Right hindlimb (tissue), 1 donor: ENCODE measurements around the gene MYO3A.
"Not testable (repeated sequence)": the region's sequence is repeated elsewhere in the genome, so short reads cannot be mapped to it uniquely, and the experiment has no call there.

Experiments used
- DNase-seq: peaks from one replicate; pipeline ENCODE4 v3.0.0-alpha.2; 2018

The MYO3A gene

DNA sequence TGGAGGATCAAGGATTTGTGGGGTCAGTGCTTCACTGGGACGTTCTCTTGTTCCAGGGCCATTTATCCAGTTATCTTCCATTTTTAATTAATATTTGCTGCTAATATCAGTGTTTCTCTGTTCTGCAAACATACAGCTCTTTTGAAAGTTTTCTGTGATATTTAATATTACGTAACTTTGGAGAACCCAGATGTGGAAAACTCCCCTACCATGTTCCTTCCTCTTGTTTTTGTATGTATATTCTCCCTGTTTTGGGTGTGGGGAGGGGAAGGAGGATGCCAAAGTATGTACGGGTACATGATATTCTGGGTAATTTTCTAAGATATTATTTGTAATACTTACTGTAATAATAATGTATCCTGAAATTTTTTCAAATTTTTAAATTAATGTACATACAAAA is 55.9 kb downstream of the MYO3A start:
- no peak for DNase-seq

DNA sequence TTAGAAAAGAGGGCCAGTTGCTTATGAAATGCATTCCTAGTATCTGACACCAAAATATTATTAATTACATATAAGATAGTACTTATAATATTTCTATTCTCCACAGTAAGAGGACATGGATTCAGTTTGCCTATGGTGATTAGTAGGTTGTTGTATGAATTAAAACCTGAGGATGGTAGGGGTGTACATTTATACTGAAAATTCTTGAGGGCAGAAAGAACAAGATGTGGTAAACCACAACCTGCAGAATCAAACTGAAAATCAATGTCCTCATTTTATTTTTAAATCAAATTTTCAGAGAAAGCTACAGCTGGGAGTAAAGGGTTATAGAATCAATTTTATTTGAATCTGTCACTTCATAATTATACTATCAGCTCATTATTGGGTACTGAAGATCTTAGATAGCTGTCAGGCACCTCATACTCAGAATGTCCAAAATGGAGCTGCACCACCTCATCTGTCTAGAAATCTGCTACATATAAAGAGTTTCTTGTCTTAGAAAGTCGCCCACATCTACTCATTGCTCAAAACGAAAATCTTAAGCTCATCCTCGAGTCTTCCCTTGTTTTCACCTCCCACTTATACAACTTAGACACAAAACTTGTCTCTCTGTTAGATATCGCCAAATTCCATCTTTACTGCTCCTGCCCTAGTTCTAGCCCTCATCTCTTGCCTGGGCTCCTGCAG is 65.4 kb downstream of the MYO3A start:
- DNase-seq, result no peak

DNA sequence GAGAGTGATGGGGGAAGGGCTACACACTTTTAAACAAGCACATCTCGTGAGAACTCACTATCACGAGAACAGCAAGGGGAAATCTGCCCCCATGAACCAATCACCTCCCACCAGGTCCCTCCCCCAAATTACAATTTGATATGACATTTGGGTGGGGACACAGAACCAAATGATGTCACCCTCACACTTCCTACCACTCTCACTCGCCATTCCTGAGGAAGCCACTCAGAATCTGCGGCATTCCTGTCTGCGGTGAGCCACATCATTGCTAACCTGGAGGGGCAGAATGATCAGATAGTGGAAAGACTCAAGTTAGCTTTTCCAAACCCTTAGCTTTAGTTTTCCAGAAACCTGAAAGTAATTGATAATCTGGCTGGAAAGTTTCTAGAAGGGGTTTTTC is 66.9 kb downstream of the MYO3A start:
- no peak for DNase-seq

DNA sequence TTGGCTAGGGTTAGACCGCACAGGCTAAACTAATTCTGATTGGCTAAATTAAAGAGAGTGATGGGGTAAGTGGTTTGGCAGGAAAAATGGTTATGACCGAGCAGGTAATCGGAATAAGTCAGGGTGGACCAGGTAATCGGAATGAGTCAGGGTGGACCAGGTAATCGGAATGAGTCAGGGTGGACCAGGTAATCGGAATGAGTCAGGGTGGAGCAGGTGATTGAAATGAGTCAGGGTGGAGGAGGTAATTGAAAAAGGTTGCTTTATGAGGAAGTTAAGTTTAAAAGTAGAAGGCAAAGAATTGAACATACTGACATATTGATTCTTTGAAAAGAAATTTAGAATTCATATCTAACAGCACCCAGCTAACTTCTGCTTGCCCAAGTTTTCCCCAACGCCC is 68.4 kb downstream of the MYO3A start:
- not testable (repeated sequence) for DNase-seq

DNA sequence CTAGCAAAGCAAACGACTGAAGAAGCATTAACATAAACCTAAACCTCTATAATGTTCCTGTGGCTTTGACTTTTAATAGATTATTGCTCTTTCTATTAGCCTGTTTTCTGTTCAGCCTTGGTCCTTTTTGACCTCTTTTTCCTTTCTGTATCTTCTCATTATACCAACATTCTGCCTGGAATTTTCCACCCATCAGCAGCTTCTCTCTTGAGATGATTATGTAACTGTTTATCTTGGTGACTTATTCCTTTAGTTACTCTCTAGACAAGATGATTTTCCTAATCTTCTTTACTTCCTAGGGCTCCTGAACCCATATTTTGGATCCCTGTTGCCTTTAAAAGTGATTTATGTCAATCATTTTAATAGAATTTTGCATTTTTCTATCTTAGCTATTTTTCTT is 81.1 kb downstream of the MYO3A start:
- DNase-seq, result no peak

DNA sequence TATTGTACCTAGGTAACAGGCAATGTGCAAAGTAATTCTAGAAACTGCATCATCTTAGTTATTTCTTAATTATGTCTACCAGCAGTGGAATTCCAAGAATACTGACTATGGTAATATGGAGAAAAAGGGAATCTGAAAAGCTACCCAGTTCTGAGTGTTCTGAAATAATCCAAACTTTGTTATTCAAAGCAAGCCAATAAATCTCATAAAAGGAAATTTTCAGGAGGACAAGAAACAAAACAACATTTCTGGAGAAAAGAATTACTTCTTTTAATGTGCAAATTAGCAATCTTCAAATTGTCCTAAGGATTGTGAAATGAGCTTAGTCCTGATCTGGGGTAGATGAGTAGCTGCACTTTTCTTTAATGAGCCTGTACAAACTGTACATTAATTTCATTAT is 88.8 kb downstream of the MYO3A start:
- no peak for DNase-seq

DNA sequence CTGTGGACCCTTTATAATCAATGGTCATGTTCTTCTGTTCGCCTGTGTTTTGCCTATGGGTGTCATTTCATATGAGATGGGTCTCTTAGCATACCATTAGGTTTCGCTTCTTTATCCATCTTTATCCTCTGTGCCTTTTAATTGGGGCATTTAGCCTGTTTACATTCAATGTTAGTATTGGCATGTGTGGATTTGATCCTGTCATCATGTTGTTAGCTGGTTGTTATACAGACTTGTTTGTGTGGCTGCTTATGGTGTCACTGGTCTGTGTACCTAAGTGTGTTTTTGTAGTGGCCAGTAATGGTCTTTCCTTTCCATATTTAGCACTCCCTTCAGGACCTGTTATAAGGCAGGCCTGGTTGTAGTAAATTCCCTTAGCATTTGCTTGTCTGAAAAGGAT is 90.3 kb downstream of the MYO3A start:
- DNase-seq, result no peak

DNA sequence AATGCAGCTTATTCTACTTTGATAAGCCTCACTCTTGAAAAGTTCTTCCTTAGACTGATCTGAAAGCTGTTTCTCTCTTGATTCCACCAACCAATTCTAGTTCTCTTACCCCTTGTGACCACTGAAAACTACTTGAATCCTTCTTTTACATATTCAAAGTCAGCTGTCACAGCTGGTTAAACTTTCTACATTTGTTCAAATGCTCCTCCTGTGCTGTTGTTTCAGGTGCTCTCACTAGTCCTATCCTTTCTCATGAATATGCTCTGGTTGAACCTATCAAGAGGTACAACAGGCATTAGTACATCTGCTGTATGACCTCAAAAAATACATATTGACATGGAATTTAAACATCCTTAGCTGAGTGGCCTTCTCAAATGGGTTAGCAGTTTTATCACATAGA is 91.5 kb downstream of the MYO3A start:
- DNase-seq, result no peak

DNA sequence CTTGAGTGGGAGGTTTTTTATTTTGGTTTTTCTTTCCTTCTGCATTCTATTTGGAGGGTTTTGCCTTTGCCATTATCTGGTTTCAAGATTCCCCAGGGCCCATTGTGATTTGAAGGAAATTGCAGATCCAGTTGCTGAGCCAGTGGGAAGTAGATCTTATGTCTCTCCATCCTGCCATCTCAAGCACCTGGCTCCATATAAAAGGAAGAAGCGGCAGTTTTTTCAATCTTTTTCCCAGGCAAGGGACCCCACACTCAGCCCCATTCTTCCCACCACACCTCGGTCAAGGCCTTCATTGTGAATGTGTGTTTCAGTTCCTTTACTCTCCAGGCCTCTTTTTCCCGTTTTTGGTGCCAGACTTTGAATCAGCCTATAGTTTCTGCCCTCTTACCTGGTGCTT is 95.8 kb downstream of the MYO3A start:
- DNase-seq, result no peak

DNA sequence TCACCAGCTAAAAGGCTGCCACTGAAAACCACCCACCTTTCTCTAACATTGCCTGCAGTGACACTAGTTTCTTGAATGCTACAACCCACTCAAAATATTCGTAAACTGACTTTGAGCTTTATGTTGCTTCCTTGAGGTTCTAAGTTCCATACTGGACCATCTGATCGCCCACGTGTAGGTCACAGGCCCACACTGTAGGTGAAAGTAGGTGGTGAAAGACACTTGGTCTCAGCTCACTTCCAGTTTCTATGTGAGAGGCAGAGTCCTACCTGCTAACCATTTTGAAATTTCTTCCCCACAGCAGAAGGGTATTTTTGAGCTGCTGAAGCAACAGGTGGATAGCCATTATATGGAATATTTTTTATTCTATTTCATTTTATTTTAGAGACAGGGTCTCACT is 97.3 kb downstream of the MYO3A start:
- DNase-seq, result no peak

DNA sequence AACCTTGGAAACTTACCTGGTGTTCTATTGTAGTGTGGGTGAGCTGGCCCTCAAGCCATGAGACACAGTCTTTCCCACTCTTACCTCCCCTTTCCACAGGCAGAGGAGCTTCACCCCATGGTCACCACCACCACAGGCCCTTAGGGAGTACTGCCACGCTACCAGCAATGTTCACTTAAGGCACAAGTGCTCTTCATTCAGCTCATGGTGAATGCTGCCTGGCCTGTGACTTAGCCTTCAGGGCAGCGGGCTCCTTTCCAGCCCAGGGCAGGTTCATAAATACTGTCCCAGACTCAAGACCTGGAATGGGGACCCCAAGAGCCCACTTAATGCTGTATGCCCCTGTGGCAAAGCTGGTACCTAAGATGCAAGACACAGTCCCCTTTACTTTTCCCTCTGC is 109.4 kb downstream of the MYO3A start:
- DNase-seq, result no peak

DNA sequence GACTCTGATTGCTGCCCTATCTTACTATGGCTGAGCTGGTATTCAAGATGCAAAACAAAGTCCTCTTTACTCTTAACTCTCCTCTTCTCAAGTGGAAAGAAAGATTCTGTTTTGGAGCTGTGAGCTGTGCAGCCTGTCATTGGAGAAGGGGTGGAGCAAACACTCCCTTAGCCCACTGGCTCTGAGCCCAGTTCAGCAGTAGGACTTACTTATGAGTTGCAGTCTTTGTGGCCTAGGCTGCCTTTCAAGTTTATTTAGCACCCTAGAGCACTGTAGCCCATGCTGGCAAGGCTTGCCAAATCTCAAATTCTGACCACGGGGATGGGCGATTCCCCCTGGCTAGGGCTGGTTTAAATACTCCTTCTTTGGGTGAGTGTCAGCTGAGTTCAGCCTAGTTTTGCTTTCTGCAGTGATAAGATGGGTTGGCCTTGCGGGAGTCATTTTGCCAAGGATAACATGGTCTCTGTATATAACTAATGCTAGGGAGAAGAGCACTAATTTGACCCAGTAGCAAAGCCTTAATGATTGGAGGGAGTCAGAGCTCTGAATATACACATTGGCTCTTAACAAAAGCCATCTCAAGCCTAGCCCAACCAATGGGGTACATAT is 110.2 kb downstream of the MYO3A start:
- peak; percentile 55 for DNase-seq

DNA sequence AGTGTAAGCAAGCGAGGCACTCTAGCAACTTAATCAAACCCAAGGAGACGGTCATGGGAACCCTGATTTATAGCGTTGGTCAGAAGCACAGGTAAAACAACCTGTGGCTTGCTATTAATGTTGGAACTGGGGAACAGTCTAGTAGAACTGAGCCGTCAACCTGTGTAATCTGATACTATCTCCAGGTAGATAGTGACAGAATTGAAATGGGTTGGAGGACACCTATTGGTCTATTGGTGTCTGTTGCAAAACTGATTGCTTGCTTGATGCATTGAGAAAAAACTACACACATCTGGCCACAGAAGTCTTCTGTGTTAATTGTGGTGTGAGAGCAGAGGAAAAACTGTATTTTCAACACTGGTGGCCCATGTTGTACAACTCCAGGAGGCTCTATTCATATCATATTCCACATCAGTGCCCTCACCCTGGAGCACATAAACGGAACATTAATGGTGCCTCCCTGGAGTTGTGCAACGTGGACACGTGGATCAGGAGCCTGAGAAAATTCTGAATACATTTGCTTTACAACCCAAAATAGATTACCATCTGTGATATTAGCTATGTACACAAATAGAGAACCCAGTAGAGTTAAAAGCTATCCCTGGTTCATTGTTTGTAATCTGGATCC is 112.2 kb downstream of the MYO3A start:
- no peak for DNase-seq

DNA sequence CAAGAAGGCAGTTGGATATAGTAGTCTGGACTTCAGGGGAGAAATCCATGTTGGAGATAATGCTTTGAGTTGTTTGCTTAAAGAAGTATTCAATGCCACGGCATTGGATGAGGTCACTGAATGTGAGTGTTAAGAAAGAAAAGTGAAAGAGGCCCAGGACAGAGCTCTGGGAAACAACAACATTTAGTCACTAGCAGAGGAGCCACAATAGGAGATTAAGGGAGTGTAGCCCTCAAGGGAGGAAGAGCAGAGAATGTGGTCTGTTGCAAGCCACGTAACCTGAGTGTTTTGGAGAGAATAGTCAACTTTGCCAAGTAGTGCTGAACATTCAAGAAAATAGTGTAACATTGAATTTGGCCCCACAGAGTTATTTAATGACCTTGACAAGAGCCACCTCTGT is 114.7 kb downstream of the MYO3A start:
- no peak for DNase-seq

DNA sequence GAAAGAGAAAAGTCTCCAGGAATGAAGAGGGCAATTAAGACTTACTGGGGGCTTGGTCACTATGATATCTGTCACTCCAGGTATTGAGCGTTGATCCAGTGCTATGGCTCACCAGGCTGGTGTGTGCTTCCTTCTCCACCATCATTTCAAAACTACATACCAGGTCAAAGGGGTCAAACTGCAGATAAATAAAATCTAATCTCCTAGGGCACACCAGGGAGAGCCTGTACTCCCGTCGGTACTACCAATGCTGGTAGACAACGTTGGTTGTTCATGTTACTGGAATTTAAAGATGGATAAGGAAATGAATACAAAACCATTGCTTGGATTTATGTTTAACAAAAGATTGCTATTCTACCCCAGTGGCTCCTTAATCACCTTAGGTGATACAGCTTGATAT is 118.3 kb downstream of the MYO3A start:
- no peak for DNase-seq

DNA sequence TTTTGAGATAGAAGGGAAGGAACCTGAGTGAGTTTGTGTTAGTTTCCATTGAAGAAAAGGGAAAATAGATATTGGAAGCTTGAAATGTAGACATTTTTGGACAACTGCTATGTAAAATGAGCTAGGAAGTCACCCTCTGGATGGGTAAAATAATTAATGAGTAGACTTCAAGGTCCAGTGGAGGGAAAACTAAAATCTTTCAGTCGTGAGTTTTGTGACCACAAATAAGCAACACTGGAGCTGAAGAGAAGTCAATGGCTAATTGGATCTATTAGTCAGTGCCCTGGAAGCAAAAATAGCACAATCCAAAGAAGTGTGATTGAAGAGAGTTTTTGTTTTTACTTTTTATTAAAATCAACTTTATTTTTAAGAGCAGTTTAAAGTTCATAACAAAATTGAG is 123.4 kb downstream of the MYO3A start:
- no peak for DNase-seq

DNA sequence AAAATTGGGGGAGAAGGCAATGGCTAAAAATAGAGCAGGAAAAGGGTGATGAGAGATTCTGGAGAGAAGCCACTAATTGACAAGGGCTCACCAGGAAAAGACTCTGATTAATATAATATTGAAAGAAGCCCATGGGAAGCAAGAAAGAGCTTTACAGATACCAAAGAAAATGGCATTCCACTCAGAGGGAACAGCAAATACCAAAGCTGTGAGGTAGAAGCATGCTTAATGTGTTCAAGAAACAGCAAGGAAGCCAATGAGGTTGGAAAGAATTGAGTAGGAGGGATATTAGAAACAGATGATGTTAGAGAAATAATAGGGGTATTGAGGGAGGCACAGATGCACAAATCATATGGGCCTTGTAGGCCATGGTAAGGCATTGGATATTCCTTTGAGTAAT is 130.1 kb downstream of the MYO3A start:
- DNase-seq, result no peak

DNA sequence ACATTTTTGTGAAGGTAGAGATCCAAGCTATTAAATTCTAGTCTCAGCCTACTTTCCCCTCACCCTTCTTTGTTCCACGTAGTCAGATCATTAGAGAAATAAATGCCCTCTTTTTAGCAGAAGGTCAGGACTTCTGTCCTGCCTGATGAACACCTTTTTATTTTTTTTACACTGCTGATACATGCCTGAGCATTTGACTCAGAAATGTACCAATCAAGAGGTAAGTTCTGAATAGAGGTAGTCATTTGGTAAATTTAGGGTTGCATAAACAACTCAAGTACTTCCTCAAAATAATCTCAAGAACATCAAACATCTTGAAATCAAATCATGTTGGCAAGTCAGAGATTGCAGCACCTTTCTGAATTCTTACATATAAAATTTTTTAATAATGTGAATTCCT is 133.7 kb downstream of the MYO3A start:
- no peak for DNase-seq

DNA sequence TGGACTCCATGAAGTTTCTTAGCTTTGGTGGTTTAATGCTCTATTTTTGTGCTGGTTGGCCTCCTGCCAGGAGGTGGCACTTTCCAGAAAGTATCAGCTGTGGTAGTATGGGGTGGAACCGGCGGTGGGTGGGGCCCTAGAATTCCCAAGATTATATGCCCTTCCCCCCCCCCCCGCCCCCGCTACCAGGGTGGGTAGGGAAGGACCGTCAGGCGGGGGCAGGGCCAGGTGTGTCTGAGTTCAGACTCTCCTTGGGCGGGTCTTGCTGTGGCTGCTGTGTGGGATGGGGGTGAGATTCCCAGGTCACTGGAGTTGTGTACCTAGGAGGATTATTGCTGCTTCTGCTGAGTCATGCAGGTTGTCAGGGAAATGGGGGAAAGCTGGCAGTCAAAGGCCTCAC is 146.9 kb downstream of the MYO3A start:
- not testable (repeated sequence) for DNase-seq

DNA sequence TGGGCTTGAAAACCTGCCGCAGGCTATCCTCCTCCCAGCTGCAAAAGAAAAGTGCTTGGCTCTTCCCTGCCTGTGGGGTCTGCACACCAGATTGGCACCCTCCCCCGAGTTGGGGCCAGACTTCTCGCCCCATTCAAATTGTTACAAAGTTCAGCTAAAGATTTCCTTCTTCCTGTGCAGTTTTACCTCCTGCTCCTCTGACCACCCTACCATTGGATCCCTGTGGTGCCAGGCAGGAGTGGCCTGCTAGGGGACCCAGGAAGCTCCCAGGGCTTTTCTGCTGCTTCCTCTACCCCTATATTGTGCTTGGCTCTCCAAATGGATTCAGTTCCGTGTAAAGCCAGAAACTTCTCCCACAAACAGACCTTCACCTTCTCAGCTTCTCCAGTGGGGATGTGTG is 147.4 kb downstream of the MYO3A start:
- DNase-seq, result no peak

DNA sequence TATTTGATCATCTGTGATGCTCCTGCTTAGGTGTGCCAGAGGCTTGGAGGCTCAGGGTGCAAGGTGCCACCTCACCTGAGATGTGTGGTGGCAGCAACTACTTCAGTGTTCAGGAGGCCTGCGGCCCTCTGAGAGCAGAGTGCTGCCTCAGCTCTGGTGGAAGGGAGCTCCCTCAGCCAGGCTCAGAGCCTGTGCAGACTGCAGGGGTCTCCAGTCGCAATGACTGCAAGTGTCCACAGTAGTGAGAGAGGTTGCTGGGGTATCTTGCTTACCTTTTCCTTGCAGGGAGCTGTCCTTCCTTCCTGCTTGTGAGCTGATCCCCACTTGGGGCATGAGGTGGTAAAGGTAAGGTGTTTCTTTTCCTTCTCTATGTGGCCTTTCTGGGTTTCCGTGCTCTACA is 151.5 kb downstream of the MYO3A start:
- DNase-seq, result no peak

DNA sequence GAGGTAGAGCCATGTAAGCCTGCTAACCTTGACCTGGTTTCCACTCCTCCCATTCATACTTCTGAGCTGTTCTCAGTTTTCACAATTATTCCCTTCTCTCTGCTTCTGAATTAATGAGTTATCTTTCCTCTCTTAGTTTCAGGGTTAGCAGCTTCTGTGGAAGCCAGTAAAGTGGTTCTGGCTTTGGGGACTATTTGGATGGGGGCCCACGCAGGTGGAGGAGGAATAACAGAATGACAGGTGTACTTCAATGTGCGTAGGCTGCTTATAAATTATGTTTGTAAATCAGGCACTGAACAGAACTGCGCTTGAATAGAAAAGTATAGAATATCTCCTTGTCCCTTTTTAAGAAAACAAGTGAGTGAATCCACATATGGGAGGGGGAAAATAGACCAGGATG is 153.6 kb downstream of the MYO3A start:
- no peak for DNase-seq

DNA sequence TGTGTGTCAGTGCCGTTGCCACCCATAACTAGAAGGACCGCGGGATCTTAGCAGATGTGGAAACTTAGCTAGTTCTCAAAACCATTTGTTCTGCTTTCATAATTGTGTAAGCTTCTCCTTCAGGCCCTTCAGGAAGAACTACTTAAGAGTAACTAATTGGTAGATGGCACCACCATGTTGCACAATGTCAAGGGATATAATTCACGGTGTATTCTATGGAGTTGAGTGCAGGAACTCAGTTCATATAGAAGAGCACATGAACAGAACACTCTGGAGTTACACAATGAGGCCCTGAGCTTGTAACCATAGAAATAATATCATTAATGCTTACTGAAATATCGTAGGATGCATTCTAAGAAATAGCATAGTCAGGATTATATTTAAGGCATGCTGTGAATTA is 156.0 kb downstream of the MYO3A start:
- no peak for DNase-seq

DNA sequence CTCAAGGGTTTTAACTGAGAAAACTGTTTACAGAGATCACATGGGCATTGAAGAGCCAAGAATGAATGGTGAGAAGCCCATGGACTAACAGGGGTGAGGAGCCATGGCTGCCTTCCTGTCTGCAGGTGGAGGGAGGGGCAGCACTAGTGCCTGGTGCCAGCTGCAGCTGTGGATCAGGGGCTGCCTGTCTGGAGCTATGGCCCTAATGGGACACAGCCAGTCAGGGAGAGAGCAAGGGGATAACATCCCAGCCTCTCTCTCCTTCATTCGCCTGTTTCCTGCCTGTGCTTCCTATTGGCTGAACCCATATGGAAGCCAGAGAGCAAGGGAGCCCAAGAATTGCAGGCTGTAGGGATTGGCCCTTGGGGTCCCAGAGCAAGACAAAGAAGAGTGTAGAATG is 156.7 kb downstream of the MYO3A start:
- no peak for DNase-seq

DNA sequence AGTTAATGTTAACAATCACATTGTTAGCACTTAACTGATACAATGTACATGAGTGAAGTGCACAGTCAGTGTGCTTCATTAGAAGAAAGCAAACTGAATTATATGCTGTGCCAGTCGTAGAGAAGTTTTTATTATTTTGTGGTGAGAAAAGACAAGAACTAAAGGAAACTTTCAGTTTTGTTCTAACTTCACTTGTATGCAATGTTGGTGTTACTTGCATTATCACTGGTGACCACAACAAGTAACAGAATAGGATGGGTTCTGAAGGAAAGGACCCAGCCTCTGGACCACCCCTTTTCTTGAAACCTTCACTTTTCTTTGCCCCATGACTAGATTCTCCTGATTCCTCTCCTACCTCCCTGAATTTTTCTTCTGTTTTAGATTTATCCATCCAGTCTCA is 159.2 kb downstream of the MYO3A start:
- DNase-seq, result no peak
